ENCODE measurements around the gene POM121C. TPM values are rescaled to one million over a fixed set of nuclear protein-coding genes. Genes with fewer than 3 reads are reported as not detected.
"Not testable (repeated sequence)": the region's sequence is repeated elsewhere in the genome, so short reads cannot be mapped to it uniquely, and the experiment has no call there.

Gene POM121C
- total and polyA plus RNA-seq, 2 of the 4 experiments (the other 2 are of a cell fraction): 6.1 to 18.3 TPM

GRCh38 chr7:75414708-75415427 is 71.2 kb downstream of the POM121C start:
- intact Hi-C loops (cut with micrococcal nuclease); H3K23ac ChIP-seq (ENCODE audit: low read depth, low read length); H3K4ac ChIP-seq (ENCODE audit: low read depth, low read length); H3K56ac ChIP-seq (ENCODE audit: extremely low read depth, insufficient read depth, low read length); H2AFZ ChIP-seq (replicated peaks; ENCODE audit: low read length, poor library complexity); H3K14ac ChIP-seq (replicated peaks; ENCODE audit: low read depth, low read length); H3K79me1 ChIP-seq (ENCODE audit: low read depth in 1 of 2, low read length in 2 of 2); H4K8ac ChIP-seq (ENCODE audit: low read depth in 2 of 2, low read length in 2 of 2); H2BK5ac ChIP-seq (ENCODE audit: low read depth, low read length, poor library complexity, severe bottlenecking); H4K5ac ChIP-seq (ENCODE audit: low read depth, low read length); POLR2A ChIA-PET (ENCODE audit: unreplicated experiment); H4K91ac ChIP-seq (ENCODE audit: insufficient read depth, low read depth, low read length); H2BK15ac ChIP-seq (ENCODE audit: low read depth, low read length); H3K27me3 ChIP-seq (ENCODE audit: control insufficient read depth, insufficient read depth, low read length); H3K4me3 ChIP-seq (ENCODE audit: insufficient read depth, low read depth, low read length); H3K4me2 ChIP-seq (ENCODE audit: low read depth, low read length); H3K18ac ChIP-seq (ENCODE audit: low read depth, low read length); in situ Hi-C loops (cut with MboI; ENCODE audit: low sequenced_read_pairs); H4K20me1 ChIP-seq (ENCODE audit: insufficient read depth, low read length); H2AK5ac ChIP-seq (ENCODE audit: low read depth, low read length); dilution Hi-C loops (cut with HindIII; ENCODE audit: low sequenced_read_pairs, unreplicated experiment); BruUV-seq (replicated peaks); H3K9me3 ChIP-seq (ENCODE audit: control insufficient read depth, insufficient read depth, low read length); H2BK120ac ChIP-seq (ENCODE audit: low read depth, low read length); H2AK9ac ChIP-seq (replicated peaks; ENCODE audit: low read depth, low read length, poor library complexity); H2BK20ac ChIP-seq (ENCODE audit: low read depth, low read length); H3K4me1 ChIP-seq (ENCODE audit: control insufficient read depth, insufficient read depth, low read length); H3K9me1 ChIP-seq (ENCODE audit: insufficient read depth, low read length); CTCF ChIA-PET: not testable (repeated sequence)
- Histone ChIP-seq H3K27ac (ENCODE audit: insufficient read depth, low read length) (peak overlapping the region; percentile 20; the same call in 1 of the 2 replicates), H3K9ac (ENCODE audit: low read depth, low read length) (peak overlapping the region; percentile 17; the same call in 1 of the 2 replicates), H3K36me3 (ENCODE audit: control insufficient read depth, insufficient read depth, low read length) (peaks cover 24% of the 10 kb centered on the region)
- ATAC-seq (ENCODE audit: low read depth) (peak; percentile 4), DNase-seq (peak; percentile 45)
- no CpG with 5 or more reads among the region's 13 CpGs for WGBS, 2 experiments (ENCODE audit: extremely low coverage in 2 of 2, insufficient read length in 1 of 2)

- dilution Hi-C loops (cut with HindIII; ENCODE audit: low sequenced_read_pairs, unreplicated experiment): not testable (repeated sequence)
- WGBS, 2 experiments (ENCODE audit: extremely low coverage in 2 of 2, insufficient read length in 1 of 2): no CpG with 5 or more reads among the region's 6 CpGs
Observed at GRCh38 chr7:75414204-75414603, 71.9 kb downstream of the POM121C start.

More at GRCh38 chr7:75414204-75414603, 71.9 kb downstream of the POM121C start:
- H3K9me3 ChIP-seq (ENCODE audit: control insufficient read depth, insufficient read depth, low read length); H2BK15ac ChIP-seq (ENCODE audit: low read depth, low read length); BruUV-seq (replicated peaks); H2BK20ac ChIP-seq (ENCODE audit: low read depth, low read length); H3K14ac ChIP-seq (replicated peaks; ENCODE audit: low read depth, low read length); H3K18ac ChIP-seq (ENCODE audit: low read depth, low read length); H3K27ac ChIP-seq (ENCODE audit: insufficient read depth, low read length); H2AK9ac ChIP-seq (replicated peaks; ENCODE audit: low read depth, low read length, poor library complexity); H3K9ac ChIP-seq (ENCODE audit: low read depth, low read length); H2BK120ac ChIP-seq (ENCODE audit: low read depth, low read length); POLR2A ChIA-PET (ENCODE audit: unreplicated experiment); H3K27me3 ChIP-seq (ENCODE audit: control insufficient read depth, insufficient read depth, low read length); H2AFZ ChIP-seq (replicated peaks; ENCODE audit: low read length, poor library complexity); H3K9me1 ChIP-seq (ENCODE audit: insufficient read depth, low read length); H2AK5ac ChIP-seq (ENCODE audit: low read depth, low read length); H3K4me2 ChIP-seq (ENCODE audit: low read depth, low read length); H3K79me1 ChIP-seq (ENCODE audit: low read depth in 1 of 2, low read length in 2 of 2); intact Hi-C loops (cut with micrococcal nuclease); H3K4me3 ChIP-seq (ENCODE audit: insufficient read depth, low read depth, low read length); H3K23ac ChIP-seq (ENCODE audit: low read depth, low read length); H3K4ac ChIP-seq (ENCODE audit: low read depth, low read length); H4K20me1 ChIP-seq (ENCODE audit: insufficient read depth, low read length); H4K8ac ChIP-seq (ENCODE audit: low read depth in 2 of 2, low read length in 2 of 2); H3K4me1 ChIP-seq (ENCODE audit: control insufficient read depth, insufficient read depth, low read length); DNase-seq; CTCF ChIA-PET; H3K56ac ChIP-seq (ENCODE audit: extremely low read depth, insufficient read depth, low read length); in situ Hi-C loops (cut with MboI; ENCODE audit: low sequenced_read_pairs); H4K5ac ChIP-seq (ENCODE audit: low read depth, low read length); H4K91ac ChIP-seq (ENCODE audit: insufficient read depth, low read depth, low read length); H2BK5ac ChIP-seq (ENCODE audit: low read depth, low read length, poor library complexity, severe bottlenecking): not testable (repeated sequence)
- ATAC-seq (ENCODE audit: low read depth): peak; percentile 63
- peaks cover 20% of the 10 kb centered on the region for H3K36me3 ChIP-seq (ENCODE audit: control insufficient read depth, insufficient read depth, low read length)
